Ovary (tissue), 9 donors: ENCODE data around the gene MGA. TPM values are rescaled to one million over a fixed set of nuclear protein-coding genes. Genes with fewer than 3 reads are reported as not detected.

Source experiments
- DNase-seq, 5 donors: peaks; one replicate each; pipeline ENCODE4 v3.0.0-alpha.2; 2019 to 2020
- H3K27ac ChIP-seq, 2 donors: fragments of 200-600 bp; one replicate each; pipeline versions ENCODE4 v1.5.1 to v1.8.0; 2019 to 2022
- H3K27me3 ChIP-seq: fragments of 200-600 bp; one replicate; pipeline ENCODE4 v1.8.0; 2022
- H3K36me3 ChIP-seq: fragments of 200-600 bp; sonication (generic); one replicate; pipeline ENCODE4 v1.5.1; 2019
- H3K4me1 ChIP-seq: one replicate; pipeline ENCODE4 v1.8.1; 2013; ENCODE audit warnings: mild to moderate bottlenecking, moderate library complexity; ENCODE audit not compliant: insufficient read depth
- H3K4me3 ChIP-seq: fragments of 200-600 bp; sonication (generic); one replicate; pipeline ENCODE4 v1.5.1; 2017
- H3K9me3 ChIP-seq, 2 donors: fragments of 200-600 bp in 1 of 2; sonication (generic) in 1 of 2; one replicate each; pipeline versions ENCODE4 v1.5.1 to v1.8.1; 2013 to 2019; ENCODE audit warnings: mild to moderate bottlenecking in 1 of 2, moderate library complexity in 1 of 2
- CTCF ChIP-seq, 3 donors: fragments of 450-650 bp in 2 of 3; fragments of 200-600 bp in 1 of 3; IDR thresholded peaks; one replicate each; pipeline versions ENCODE4 v1.5.1 to v1.8.0; 2016 to 2022; ENCODE audit warnings: antibody characterized with exemption in 3 of 3, mild to moderate bottlenecking in 1 of 3
- EP300 ChIP-seq: sonication (generic); formaldehyde crosslinking; IDR thresholded peaks from one replicate; pipeline ENCODE4 v1.6.1; 2017; ENCODE audit warnings: antibody characterized with exemption
- POLR2A ChIP-seq: fragments of 450-650 bp; IDR thresholded peaks from one replicate; pipeline ENCODE4 v1.6.1; 2017; ENCODE audit warnings: antibody characterized with exemption, mild to moderate bottlenecking, moderate library complexity
- WGBS, 3 donors: extraction: QIAGEN DNeasy Blood & Tissue Kit in 1 of 3; methylation state at CpG; one replicate each; pipeline versions ENCODE4 v1.1.5 to v1.1.7; 2013 to 2017; 5-methylcytosine and 5-hydroxymethylcytosine counted together
- intact Hi-C, 4 donors: fragments of 100-400 bp; cut with DNase I; formaldehyde crosslinking; loops; one replicate each; pipeline versions ENCODE4 v1.11.0 to v1.15.1; 2022 to 2023
- polyA plus RNA-seq, 2 donors: library from polyadenylated mRNA; stranded (reverse); fragments of 200-250 nt in 1 of 2; fragments of 350-450 nt in 1 of 2; fragmentation: Illumina TruSeq in 1 of 2; extraction: RNeasy Lipid Tissue Mini Kit (QIAGEN cat#74804) in 1 of 2; gene quantifications; one replicate each; pipeline ENCODE4 v1.2.3, GENCODE V29; 2013 to 2014
- total RNA-seq, 7 donors: library from RNA; depleted of rRNA in 2 of 7; stranded (reverse); fragments of >200 nt in 2 of 7; fragmentation: NEBNext Ultra II Directional in 3 of 7; extraction: Animal tissue kit (Norgen Biotek cat#: 25700) in 3 of 7; gene quantifications; one replicate each; pipeline versions ENCODE4 v1.1.0 to v1.2.4, GENCODE V29; 2016 to 2023
- donor health status: DM: no; HTN: no; CAD: no; lungs with moderate emphysema.
- donor health status: DM: no; HTN: no; CAD: no.
- donor health status: Bipolar disorder and iron deficiency.
- donor health status: DM: yes; HTN: yes; CAD: no.
- donor health status: DM: no; HTN: no; CAD: no.
- donor health status: DM: yes; HTN: yes; CAD: no.

MGA gene
- total and polyA plus RNA-seq, 9 donors, result 7.1 to 90.2 (median 60.9) TPM

GRCh38 chr15:41622901-41623300 lies 37.3 kb upstream of the MGA start:
- Histone ChIP-seq H3K27me3 (no peaks in the 10 kb centered on the region), H3K36me3 (no peaks in the 10 kb centered on the region), H3K27ac (peak overlapping the region in 1 of 2 donors; percentile 98), H3K4me3 (no peak overlapping the region), H3K9me3 (peaks cover 0 to 4% of the 10 kb centered on the region in 2 donors), H3K4me1 (no peaks in the 10 kb centered on the region)
- intact Hi-C loops, result loop anchor here in 2 of 4 donors (5.0 kb wide), 1 partner anchor 39 kb away; the partner anchor contains the start of gene MGA (in 2 of the 2)
- TF ChIP-seq CTCF (IDR thresholded peaks at IDR 0.05) (no peak), POLR2A (no peak), EP300 (no peak)
- DNase-seq, result no peak
- WGBS, 3 donors, result 14 to 21% (median 16%) methylated on average over 4 of the region's 4 CpGs

GRCh38 chr15:41627203-41627602 lies 33.0 kb upstream of the MGA start:
- no peak for DNase-seq
- no peaks in the 10 kb centered on the region for H3K36me3 ChIP-seq
- no peak overlapping the region for H3K4me3 ChIP-seq
- 95 to 100% (median 97%) methylated on average over 1 of the region's 1 CpG for WGBS, 3 donors
- H3K27ac ChIP-seq, result no peak overlapping the region
- intact Hi-C loops, result no loop called here
- TF ChIP-seq POLR2A, result no peak
- peaks cover 3% of the 10 kb centered on the region for H3K4me1 ChIP-seq
- H3K27me3 ChIP-seq, result no peaks in the 10 kb centered on the region
- no peaks in the 10 kb centered on the region for H3K9me3 ChIP-seq

GRCh38 chr15:41629463-41629862 lies 30.7 kb upstream of the MGA start:
- Histone ChIP-seq H3K4me3 (no peak overlapping the region), H3K9me3 (no peaks in the 10 kb centered on the region), H3K36me3 (no peaks in the 10 kb centered on the region), H3K27me3 (no peaks in the 10 kb centered on the region), H3K4me1 (peaks cover 7% of the 10 kb centered on the region), H3K27ac (no peak overlapping the region)
- intact Hi-C loops, result no loop called here
- no peak for DNase-seq
- WGBS, 3 donors, result 83 to 89% (median 88%) methylated on average over 4 of the region's 4 CpGs
- TF ChIP-seq POLR2A (no peak), EP300 (no peak), CTCF (IDR thresholded peaks at IDR 0.05) (no peak)

GRCh38 chr15:41629883-41630282 lies 30.3 kb upstream of the MGA start:
- H3K27me3 ChIP-seq, result no peaks in the 10 kb centered on the region
- no peak for TF ChIP-seq CTCF (IDR thresholded peaks at IDR 0.05)
- TF ChIP-seq POLR2A, result no peak
- TF ChIP-seq EP300, result no peak
- no peaks in the 10 kb centered on the region for H3K36me3 ChIP-seq
- intact Hi-C loops, result no loop called here
- H3K4me1 ChIP-seq, result peaks cover 7% of the 10 kb centered on the region
- no peak for DNase-seq
- no peak overlapping the region for H3K27ac ChIP-seq
- 77 to 79% (median 79%) methylated on average over 5 of the region's 5 CpGs for WGBS, 3 donors
- H3K9me3 ChIP-seq, result no peaks in the 10 kb centered on the region
- H3K4me3 ChIP-seq, result no peak overlapping the region

GRCh38 chr15:41630616-41631217 lies 29.5 kb upstream of the MGA start:
- Histone ChIP-seq H3K4me1 (peaks cover 7% of the 10 kb centered on the region), H3K4me3 (no peak overlapping the region), H3K9me3 (no peaks in the 10 kb centered on the region), H3K27ac (no peak overlapping the region), H3K27me3 (no peaks in the 10 kb centered on the region), H3K36me3 (no peaks in the 10 kb centered on the region)
- WGBS, 3 donors, result 57 to 65% (median 61%) methylated on average over 3 of the region's 3 CpGs
- intact Hi-C loops, result no loop called here
- TF ChIP-seq CTCF (IDR thresholded peaks at IDR 0.05), result no peak
- no peak for TF ChIP-seq EP300
- TF ChIP-seq POLR2A, result no peak
- no peak for DNase-seq
